K562 (cell line): ENCODE measurements around the gene INPP1. TPM values are rescaled to one million over a fixed set of nuclear protein-coding genes. Genes with fewer than 3 reads are reported as not detected.

Source experiments
- ATF1 ChIP-seq, 2 experiments: fragments of 450-650 bp in 1 of 2; IDR thresholded peaks; 2 replicates each; pipeline ENCODE4 v1.6.1; 2016; ENCODE audit warnings: missing compliant biosample characterization in 1 of 2, missing genetic modification characterization in 1 of 2
- CBX3 ChIP-seq, 2 experiments: IDR thresholded peaks; 1 replicate in 1 of 2; 2 replicates in 1 of 2; pipeline ENCODE4 v1.6.1; 2012; ENCODE audit warnings: inconsistent platforms in 2 of 2, low read length in 2 of 2, borderline replicate concordance in 1 of 2, control low read depth in 1 of 2
- CBX5 ChIP-seq: IDR thresholded peaks from 2 replicates; pipeline ENCODE4 v1.6.1; 2014; ENCODE audit warnings: low read depth, borderline replicate concordance
- CCAR2 ChIP-seq: fragments of 200-400 bp; formaldehyde crosslinking; IDR thresholded peaks from 2 replicates; pipeline ENCODE4 v1.6.1; 2017; ENCODE audit warnings: mild to moderate bottlenecking, low read depth, low read length
- CHD1 ChIP-seq: fragments of 200-600 bp; sonication (generic); IDR thresholded peaks from one replicate; pipeline ENCODE4 v1.6.1; 2012; ENCODE audit warnings: mild to moderate bottlenecking, moderate library complexity, low read length, inconsistent platforms
- EGR1 ChIP-seq: fragments of 450-650 bp; conservative IDR thresholded peaks from 2 replicates; pipeline ENCODE4 v1.6.1; 2017; ENCODE audit warnings: mild to moderate bottlenecking
- ETS2 ChIP-seq: IDR thresholded peaks from 2 replicates; pipeline ENCODE4 v1.6.1; 2016; ENCODE audit warnings: borderline replicate concordance, missing genetic modification characterization, mild to moderate bottlenecking, moderate library complexity, missing compliant biosample characterization; ENCODE audit not compliant: poor library complexity, severe bottlenecking
- FOXJ2 ChIP-seq: fragments of 200-800 bp; sonication (Bioruptor generic); IDR thresholded peaks from 2 replicates; pipeline ENCODE4 v1.6.1; 2016; ENCODE audit warnings: missing genetic modification characterization, missing compliant biosample characterization
- HDAC2 ChIP-seq: fragments of 450-650 bp; IDR thresholded peaks from 2 replicates; pipeline ENCODE4 v1.6.1; 2016; ENCODE audit warnings: mild to moderate bottlenecking
- MTA3 ChIP-seq: fragments of 450-650 bp; formaldehyde crosslinking; IDR thresholded peaks from 2 replicates; pipeline ENCODE4 v1.6.1; 2017; ENCODE audit warnings: mild to moderate bottlenecking, borderline replicate concordance
- SNRNP70 ChIP-seq: fragments of 200-400 bp; formaldehyde crosslinking; optimal IDR thresholded peaks from 2 replicates; pipeline ENCODE3; 2017; ENCODE audit warnings: low read depth, low read length
- TFAM ChIP-seq: fragments of 250-450 bp; sonication (Bioruptor Pico); conservative IDR thresholded peaks from 2 replicates; pipeline ENCODE4 v1.5.0; 2021; ENCODE audit warnings: mild to moderate bottlenecking, moderate library complexity
- ZBTB8A ChIP-seq: fragments of 450-650 bp; IDR thresholded peaks from 2 replicates; pipeline ENCODE4 v1.6.1; 2018; ENCODE audit warnings: mild to moderate bottlenecking, moderate library complexity; ENCODE audit not compliant: partially characterized antibody
- ZEB2 ChIP-seq: fragments of 450-650 bp; IDR thresholded peaks from 2 replicates; pipeline ENCODE4 v1.6.1; 2016
- ZFPM2 ChIP-seq: fragments of 250-450 bp; sonication (Bioruptor Pico); IDR thresholded peaks from 2 replicates; pipeline ENCODE4 v1.5.1; 2022; ENCODE audit warnings: mild to moderate bottlenecking
- ZNF184 ChIP-seq: sonication (generic); formaldehyde crosslinking; IDR thresholded peaks from 2 replicates; pipeline ENCODE4 v1.5.0; 2020; ENCODE audit warnings: missing genetic modification reagents
- ZNF217 ChIP-seq: sonication (generic); formaldehyde crosslinking; IDR thresholded peaks from 2 replicates; pipeline ENCODE4 v1.8.0; 2022; ENCODE audit warnings: mild to moderate bottlenecking, missing genetic modification reagents
- ZNF232 ChIP-seq: sonication (generic); formaldehyde crosslinking; IDR thresholded peaks from 2 replicates; pipeline ENCODE4 v1.8.0; 2022; ENCODE audit warnings: mild to moderate bottlenecking, missing genetic modification reagents
- ZNF79 ChIP-seq: fragments of 250-450 bp; sonication (Bioruptor Pico); IDR thresholded peaks from 2 replicates; pipeline ENCODE4 v1.4.0; 2020; ENCODE audit warnings: low read depth, mild to moderate bottlenecking, moderate library complexity
- polyA plus RNA-seq, 8 experiments: library from polyadenylated mRNA; depleted of rRNA in 4 of 8; stranded (reverse) in 5 of 8; unstranded in 3 of 8; fragments of >200 nt; fragmentation: Nextera tagmentation in 2 of 8; fragmentation: Illumina TruSeq in 1 of 8; extraction: Ambion mirVana in 2 of 8; extraction: Trizol in 1 of 8; gene quantifications; 2 replicates each; pipeline versions ENCODE4 v1.2.1 to v1.2.3, GENCODE V29; 2011 to 2014; ENCODE audit warnings: inconsistent platforms in 1 of 8, missing spikeins in 1 of 8
- total RNA-seq, 7 experiments: library from RNA; depleted of rRNA in 6 of 7; stranded (reverse); fragments of >200 nt in 6 of 7; fragmentation: Illumina TruSeq in 2 of 7; extraction: Trizol in 2 of 7; gene quantifications; 2 replicates each; pipeline versions ENCODE4 v1.2.1 to v1.2.3, GENCODE V29; 2011 to 2021; ENCODE audit warnings: low replicate concordance in 1 of 7
- TF ChIP-seq, protein P1 (sequence below), 2 experiments: IDR thresholded peaks; 2 replicates each; pipeline ENCODE4 v1.6.1; 2011; ENCODE audit warnings: borderline replicate concordance in 1 of 2, control low read depth in 1 of 2, low read depth in 1 of 2, low read length in 1 of 2, mild to moderate bottlenecking in 1 of 2, mixed read lengths in 1 of 2, moderate library complexity in 1 of 2; ENCODE audit not compliant: insufficient read depth in 1 of 2, insufficient read length in 1 of 2, poor library complexity in 1 of 2, severe bottlenecking in 1 of 2; ENCODE audit errors: extremely low read depth in 1 of 2
- TF ChIP-seq, protein P2 (sequence below): fragments of 150-350 bp; IDR thresholded peaks from 2 replicates; pipeline ENCODE4 v1.6.1; 2014; ENCODE audit warnings: low read depth, mild to moderate bottlenecking, low read length, borderline replicate concordance
- TF ChIP-seq, protein P3 (sequence below), 2 experiments: fragments of 250-450 bp in 1 of 2; fragments of 450-650 bp in 1 of 2; sonication (Bioruptor Pico) in 1 of 2; IDR thresholded peaks; 2 replicates each; pipeline versions ENCODE4 v1.6.1 to v1.8.0; 2016 to 2021; ENCODE audit warnings: mild to moderate bottlenecking in 2 of 2, moderate library complexity in 2 of 2, missing compliant biosample characterization in 1 of 2, missing genetic modification characterization in 1 of 2
- TF ChIP-seq, protein P4 (sequence below): sonication (generic); formaldehyde crosslinking; IDR thresholded peaks from 2 replicates; pipeline ENCODE4 v1.5.0; 2020; ENCODE audit warnings: missing genetic modification reagents

The INPP1 gene
- total and polyA plus RNA-seq, 9 of the 15 experiments (the other 6 are each of a cell fraction or from before 2014, with no cell fraction given) = 3.7 to 11.8 (median 6.5) TPM

DNA sequence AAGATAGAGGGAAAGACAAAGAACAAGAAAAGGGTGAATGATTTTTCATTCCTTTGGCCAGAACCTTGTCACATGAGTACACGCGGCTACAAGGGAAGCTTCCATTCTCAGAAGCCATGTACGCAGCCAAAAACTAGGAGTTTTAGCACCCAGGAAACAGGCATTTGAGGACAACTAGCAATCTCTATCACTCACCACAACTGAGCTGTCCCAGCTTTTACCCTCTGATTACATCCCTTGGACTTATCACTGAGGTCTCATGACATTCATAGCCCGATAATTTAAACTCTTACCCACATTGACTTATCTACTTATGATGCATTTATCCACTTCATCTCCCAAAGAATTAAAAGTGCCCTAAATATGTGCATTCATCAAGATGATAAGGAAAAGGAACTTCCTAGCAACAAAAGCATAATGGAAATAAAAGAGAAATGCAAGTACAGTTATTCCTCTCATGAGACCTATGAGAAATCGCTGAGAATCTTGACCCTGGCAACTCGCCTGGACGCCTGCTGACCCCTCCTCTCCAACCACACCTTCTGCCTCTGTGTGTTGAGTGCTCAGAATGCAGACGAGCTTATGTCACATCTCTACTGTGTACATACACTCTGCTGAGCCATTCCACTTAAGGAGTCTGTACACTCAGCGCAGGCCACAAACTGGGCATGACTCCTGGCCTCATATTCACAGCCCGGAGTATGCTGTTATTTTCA lies 36.0 kb downstream of the INPP1 start (continued):
- TF ChIP-seq CCAR2 (no peak), TFAM (CRISPR knock-in tag) (no peak), ETS2 (tag) (no peak), ATF1 (CRISPR knock-in tag; IDR thresholded peaks at IDR 0.05) (no peak), ATF1 (tag; IDR thresholded peaks at IDR 0.05) (no peak), ZNF217 (CRISPR knock-in tag) (no peak), FOXJ2 (tag) (peak; percentile 88), ZNF79 (CRISPR knock-in tag) (no peak), ZBTB8A (no peak), CHD1 (no peak), CBX3 (IDR thresholded peaks at IDR 0.05; ENCODE audit: borderline replicate concordance in 1 of 2, low read length in 2 of 2) (no peak), ZEB2 (no peak), MTA3 (no peak), ZFPM2 (CRISPR knock-in tag) (no peak), HDAC2 (no peak), ZNF232 (no peak), SNRNP70 (no peak), ZNF184 (CRISPR knock-in tag) (no peak), EGR1 (no peak), CBX5 (no peak)
- TF ChIP-seq, protein P1, sequence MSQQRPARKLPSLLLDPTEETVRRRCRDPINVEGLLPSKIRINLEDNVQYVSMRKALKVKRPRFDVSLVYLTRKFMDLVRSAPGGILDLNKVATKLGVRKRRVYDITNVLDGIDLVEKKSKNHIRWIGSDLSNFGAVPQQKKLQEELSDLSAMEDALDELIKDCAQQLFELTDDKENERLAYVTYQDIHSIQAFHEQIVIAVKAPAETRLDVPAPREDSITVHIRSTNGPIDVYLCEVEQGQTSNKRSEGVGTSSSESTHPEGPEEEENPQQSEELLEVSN (IDR thresholded peaks at IDR 0.05; ENCODE audit: borderline replicate concordance in 1 of 2, extremely low read depth in 1 of 2, insufficient read depth in 1 of 2, insufficient read length in 1 of 2, low read depth in 1 of 2, low read length in 1 of 2, poor library complexity in 1 of 2, severe bottlenecking in 1 of 2) = no peak
- TF ChIP-seq, protein P2, sequence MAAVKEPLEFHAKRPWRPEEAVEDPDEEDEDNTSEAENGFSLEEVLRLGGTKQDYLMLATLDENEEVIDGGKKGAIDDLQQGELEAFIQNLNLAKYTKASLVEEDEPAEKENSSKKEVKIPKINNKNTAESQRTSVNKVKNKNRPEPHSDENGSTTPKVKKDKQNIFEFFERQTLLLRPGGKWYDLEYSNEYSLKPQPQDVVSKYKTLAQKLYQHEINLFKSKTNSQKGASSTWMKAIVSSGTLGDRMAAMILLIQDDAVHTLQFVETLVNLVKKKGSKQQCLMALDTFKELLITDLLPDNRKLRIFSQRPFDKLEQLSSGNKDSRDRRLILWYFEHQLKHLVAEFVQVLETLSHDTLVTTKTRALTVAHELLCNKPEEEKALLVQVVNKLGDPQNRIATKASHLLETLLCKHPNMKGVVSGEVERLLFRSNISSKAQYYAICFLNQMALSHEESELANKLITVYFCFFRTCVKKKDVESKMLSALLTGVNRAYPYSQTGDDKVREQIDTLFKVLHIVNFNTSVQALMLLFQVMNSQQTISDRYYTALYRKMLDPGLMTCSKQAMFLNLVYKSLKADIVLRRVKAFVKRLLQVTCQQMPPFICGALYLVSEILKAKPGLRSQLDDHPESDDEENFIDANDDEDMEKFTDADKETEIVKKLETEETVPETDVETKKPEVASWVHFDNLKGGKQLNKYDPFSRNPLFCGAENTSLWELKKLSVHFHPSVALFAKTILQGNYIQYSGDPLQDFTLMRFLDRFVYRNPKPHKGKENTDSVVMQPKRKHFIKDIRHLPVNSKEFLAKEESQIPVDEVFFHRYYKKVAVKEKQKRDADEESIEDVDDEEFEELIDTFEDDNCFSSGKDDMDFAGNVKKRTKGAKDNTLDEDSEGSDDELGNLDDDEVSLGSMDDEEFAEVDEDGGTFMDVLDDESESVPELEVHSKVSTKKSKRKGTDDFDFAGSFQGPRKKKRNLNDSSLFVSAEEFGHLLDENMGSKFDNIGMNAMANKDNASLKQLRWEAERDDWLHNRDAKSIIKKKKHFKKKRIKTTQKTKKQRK = no peak
- TF ChIP-seq, protein P3, sequence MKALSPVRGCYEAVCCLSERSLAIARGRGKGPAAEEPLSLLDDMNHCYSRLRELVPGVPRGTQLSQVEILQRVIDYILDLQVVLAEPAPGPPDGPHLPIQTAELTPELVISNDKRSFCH (CRISPR knock-in tag; IDR thresholded peaks at IDR 0.05) = no peak
- TF ChIP-seq, protein P3 (tag; IDR thresholded peaks at IDR 0.05) = no peak
- TF ChIP-seq, protein P4, sequence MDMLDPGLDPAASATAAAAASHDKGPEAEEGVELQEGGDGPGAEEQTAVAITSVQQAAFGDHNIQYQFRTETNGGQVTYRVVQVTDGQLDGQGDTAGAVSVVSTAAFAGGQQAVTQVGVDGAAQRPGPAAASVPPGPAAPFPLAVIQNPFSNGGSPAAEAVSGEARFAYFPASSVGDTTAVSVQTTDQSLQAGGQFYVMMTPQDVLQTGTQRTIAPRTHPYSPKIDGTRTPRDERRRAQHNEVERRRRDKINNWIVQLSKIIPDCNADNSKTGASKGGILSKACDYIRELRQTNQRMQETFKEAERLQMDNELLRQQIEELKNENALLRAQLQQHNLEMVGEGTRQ (CRISPR knock-in tag) = no peak
